Measurements from ENCODE around the gene SMOC1. TPM values are rescaled to one million over a fixed set of nuclear protein-coding genes. Genes with fewer than 3 reads are reported as not detected.

The SMOC1 gene
- total RNA-seq, 1 experiment from 2014 or later, result 0.68 TPM

GRCh38 chr14:70033561-70033960 lies 154.3 kb downstream of the SMOC1 start:
- no peaks in the 10 kb centered on the region for H3K9me3 ChIP-seq (ENCODE audit: control insufficient read depth, low read depth, low read length)
- no peak overlapping the region for H3T11ph ChIP-seq (ENCODE audit: low read length)
- no peaks in the 10 kb centered on the region for H3K79me2 ChIP-seq (ENCODE audit: insufficient read depth, low read length)
- no peaks in the 10 kb centered on the region for H3K27me3 ChIP-seq (ENCODE audit: insufficient read depth, low read length)
- no peak overlapping the region for H2BK12ac ChIP-seq (ENCODE audit: insufficient read length, low read depth, low read length)
- H3K18ac ChIP-seq (ENCODE audit: insufficient read length, low read depth, low read length), result no peak overlapping the region
- H4K8ac ChIP-seq (replicated peaks; ENCODE audit: insufficient read length, low read depth, low read length), result no peak overlapping the region
- H2AK5ac ChIP-seq (ENCODE audit: insufficient read length, low read length), result no peak overlapping the region
- H3K36me3 Mint-ChIP-seq (ENCODE audit: insufficient read depth in 1 of 3, low read depth in 3 of 3), result no peaks in the 10 kb centered on the region
- no peaks in the 10 kb centered on the region for H4K20me1 ChIP-seq (ENCODE audit: control insufficient read depth, insufficient read depth, insufficient read length)
- H3K14ac ChIP-seq (ENCODE audit: insufficient read depth, low read length), result no peak overlapping the region
- no peaks in the 10 kb centered on the region for H3K23me2 ChIP-seq (ENCODE audit: insufficient read length, low read depth, low read length, poor library complexity, severe bottlenecking)
- H3K23ac ChIP-seq (ENCODE audit: insufficient read length, low read depth, low read length), result no peak overlapping the region
- H3K27ac Mint-ChIP-seq, result no peak overlapping the region
- no peak overlapping the region for H3K56ac ChIP-seq (ENCODE audit: insufficient read length, low read depth, low read length)
- H3K79me1 ChIP-seq (ENCODE audit: insufficient read depth, low read depth, low read length, poor library complexity, severe bottlenecking), result no peaks in the 10 kb centered on the region
- H4K5ac ChIP-seq (ENCODE audit: insufficient read length, low read depth, low read length), result no peak overlapping the region
- no peak overlapping the region for H2BK5ac ChIP-seq (ENCODE audit: insufficient read length, low read length)
- no peaks in the 10 kb centered on the region; the same call in 1 of the 2 replicates for H3K4me1 ChIP-seq (ENCODE audit: insufficient read depth, low read length)
- no peak overlapping the region for H2BK20ac ChIP-seq (ENCODE audit: low read depth, low read length, poor library complexity, severe bottlenecking)
- no peak overlapping the region for H3K27ac ChIP-seq (ENCODE audit: insufficient read length, low read depth, low read length)
- DNase-seq, result no peak
- no peak overlapping the region for H2AFZ ChIP-seq (ENCODE audit: low read length)
- H3K4me2 ChIP-seq (ENCODE audit: insufficient read depth, insufficient read length, low read length), result no peak overlapping the region
- no peak overlapping the region for H3K9ac ChIP-seq (ENCODE audit: extremely low read depth, insufficient read length, low read length)
- no CpG with 5 or more reads among the region's 2 CpGs for WGBS (ENCODE audit: extremely low coverage, insufficient read length, low lambda C conversion rate)
- H3K9me3 Mint-ChIP-seq, result no peaks in the 10 kb centered on the region
- H2BK15ac ChIP-seq (ENCODE audit: low read depth, low read length), result no peak overlapping the region
- no peak overlapping the region for H3K4ac ChIP-seq (ENCODE audit: low read depth, low read length)
- TF ChIP-seq CTCF (conservative IDR thresholded peaks at IDR 0.05), result no peak
- H2BK120ac ChIP-seq (ENCODE audit: low read depth, low read length, poor library complexity, severe bottlenecking), result no peak overlapping the region
- H3K27me3 Mint-ChIP-seq (ENCODE audit: low read depth), result peaks cover 4% of the 10 kb centered on the region; the same call in 1 of the 2 replicates
- H3K4me3 Mint-ChIP-seq, result no peak overlapping the region
- peaks cover 16 to 23% of the 10 kb centered on the region in 2 experiments for H3K4me1 Mint-ChIP-seq
- H4K91ac ChIP-seq (ENCODE audit: insufficient read length, low read depth, low read length), result no peak overlapping the region

Measured in H9 (cell line).